HG02610 (cell line): ENCODE data around the gene B3GAT1.

Experiments used
- ATAC-seq: cut with Tn5 transposase; IDR thresholded peaks from one replicate; pipeline ENCODE4 v1.9.1; 2021; ENCODE audit warnings: mild to moderate bottlenecking, moderate library complexity; ENCODE audit not compliant: unreplicated experiment

Gene B3GAT1

DNA sequence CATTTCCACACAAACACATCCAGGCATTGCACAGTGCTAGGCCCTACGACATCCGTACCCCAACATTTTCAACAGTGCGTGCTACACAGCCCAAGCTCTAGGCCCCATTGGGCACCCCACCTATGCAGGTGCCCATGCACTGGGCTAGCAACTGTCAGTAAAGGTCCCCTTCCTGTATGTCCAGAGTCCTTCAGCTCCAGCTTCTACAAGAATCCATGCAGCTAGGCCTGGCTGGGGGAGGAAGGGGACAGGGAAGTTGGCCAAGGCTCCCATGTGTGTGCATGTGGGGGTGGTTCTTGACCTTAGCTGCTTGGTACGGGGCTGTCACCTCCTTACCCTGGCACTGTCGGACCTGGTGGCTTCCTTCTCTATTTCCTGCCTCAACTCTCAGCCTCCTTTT, 1.3 kb downstream of the B3GAT1 start:
- ATAC-seq, result no peak

DNA sequence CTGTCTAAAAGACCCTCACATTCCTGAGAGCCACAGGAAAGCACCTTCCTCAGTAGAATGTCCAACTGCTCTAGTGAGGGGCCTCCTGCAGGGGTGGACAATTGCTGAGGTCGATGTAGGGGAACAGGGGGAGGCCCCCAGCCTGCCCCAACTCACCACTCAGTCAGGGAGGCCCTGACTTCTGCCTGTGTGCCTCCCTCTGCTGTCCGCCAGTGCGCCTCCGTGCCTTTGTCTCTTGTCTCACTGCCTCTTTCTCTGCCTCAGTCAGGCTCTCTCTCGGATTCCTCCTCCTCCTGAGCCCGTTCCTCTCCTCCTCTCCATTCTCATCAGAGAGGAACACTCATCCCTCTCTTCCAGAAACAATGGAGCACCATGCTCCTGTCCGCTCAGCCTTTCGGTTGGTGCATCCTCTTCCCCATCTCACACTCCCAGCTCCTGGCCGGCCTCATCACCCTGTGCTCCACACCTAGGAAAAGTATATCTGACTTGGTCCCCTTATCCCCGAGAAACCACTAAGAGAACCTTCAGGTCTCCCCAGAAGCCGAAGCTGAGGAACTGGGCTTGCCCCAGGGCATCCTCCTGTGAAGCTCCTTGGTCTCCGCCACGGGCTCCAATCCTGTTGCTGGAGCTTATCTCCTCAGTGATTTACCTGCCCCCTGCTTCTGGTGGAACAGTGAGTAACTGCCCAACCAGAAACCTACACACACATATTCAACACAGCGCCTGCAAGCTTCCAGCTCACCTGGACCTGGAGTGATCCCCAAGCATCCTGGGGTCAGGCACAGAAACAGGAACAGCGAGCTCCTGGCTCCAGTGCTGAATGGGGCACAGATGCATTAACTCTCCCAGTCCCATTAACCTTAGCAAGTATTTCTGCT, 2.3 kb downstream of the B3GAT1 start:
- ATAC-seq, result no peak

DNA sequence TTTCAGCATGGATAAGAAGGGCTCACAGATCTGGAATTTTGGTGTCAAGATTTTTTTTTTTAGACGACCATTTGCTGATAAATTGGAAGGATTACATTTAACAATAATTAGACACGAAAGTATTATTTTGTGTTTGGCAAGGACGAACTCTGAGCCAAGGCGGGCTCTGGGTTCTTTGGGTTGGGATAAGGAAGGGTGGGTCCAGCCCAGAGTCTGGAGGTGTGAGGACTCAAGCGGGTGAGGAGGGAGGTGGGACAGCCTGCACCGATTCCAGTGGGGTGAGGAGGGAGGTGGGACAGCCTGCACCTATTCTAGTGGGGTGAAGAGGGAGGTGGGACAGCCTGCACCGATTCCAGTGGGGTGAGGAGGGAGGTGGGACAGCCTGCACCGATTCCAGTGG, 4.1 kb downstream of the B3GAT1 start:
- no peak for ATAC-seq

DNA sequence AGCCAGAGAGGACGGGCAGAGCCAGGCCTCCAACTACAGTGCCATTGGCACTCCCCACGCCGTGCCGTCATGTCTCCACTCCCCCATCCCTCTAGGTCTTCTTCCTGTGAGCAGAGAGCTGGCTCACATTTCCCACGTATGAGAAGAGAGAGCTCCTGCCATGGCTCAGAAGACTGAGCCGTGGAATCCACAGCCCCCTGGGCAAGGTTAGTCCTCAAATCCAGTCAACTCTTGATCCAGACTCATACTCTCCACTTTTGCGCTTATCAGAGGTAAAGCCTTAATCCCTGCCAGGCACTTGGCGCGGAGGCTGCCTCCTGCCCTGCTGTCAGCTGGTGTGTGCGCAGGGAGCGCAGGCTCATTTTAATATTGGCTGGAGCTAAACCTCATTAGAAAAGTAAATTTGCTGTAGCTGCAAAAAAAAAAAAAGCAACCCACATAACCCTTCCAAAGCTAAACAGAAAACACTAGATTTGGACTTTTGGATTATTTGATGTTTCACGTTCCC, 4.7 kb downstream of the B3GAT1 start:
- no peak for ATAC-seq

DNA sequence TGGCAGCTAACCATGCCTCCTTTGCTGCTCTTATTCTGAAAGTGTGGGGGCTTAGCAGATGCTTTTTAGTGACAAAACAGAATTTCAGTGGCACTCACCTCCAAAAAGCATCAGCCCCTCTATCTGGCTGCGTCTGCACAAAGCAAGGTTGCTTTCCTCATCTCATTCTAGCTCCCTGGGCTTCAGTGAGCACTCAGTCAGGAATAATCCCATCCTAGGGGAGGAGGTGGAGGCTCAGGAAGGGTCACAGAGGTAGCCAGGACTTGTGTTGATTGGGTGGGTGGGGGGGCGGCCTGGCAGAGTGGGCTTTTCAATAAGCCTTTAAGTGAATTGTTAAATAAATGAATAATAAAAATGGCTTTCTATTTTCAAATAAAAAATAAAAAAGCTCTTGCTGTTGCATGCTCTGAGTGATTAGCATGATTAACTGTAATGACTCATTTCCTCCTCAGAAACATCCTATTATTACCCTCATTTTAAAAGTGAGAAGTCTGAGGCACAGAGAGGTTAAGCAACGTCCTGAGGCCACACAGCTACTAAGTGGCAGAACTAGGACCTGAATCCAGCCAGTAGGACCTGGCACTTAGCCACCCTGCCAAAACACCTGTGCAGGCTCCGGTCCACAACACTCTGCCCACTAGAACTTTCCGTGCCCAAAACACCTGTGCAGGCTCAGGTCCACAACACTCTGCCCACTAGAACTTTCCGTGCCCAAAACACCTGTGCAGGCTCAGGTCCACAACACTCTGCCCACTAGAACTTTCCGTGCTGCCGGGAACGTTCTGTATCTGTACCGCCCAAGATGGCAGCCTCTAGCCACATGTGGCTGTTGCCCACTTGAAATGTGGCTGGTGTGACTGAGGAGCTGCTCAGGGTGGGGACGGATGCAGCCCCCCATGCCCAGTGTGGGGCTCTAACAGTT, 5.5 kb downstream of the B3GAT1 start:
- ATAC-seq, result no peak

DNA sequence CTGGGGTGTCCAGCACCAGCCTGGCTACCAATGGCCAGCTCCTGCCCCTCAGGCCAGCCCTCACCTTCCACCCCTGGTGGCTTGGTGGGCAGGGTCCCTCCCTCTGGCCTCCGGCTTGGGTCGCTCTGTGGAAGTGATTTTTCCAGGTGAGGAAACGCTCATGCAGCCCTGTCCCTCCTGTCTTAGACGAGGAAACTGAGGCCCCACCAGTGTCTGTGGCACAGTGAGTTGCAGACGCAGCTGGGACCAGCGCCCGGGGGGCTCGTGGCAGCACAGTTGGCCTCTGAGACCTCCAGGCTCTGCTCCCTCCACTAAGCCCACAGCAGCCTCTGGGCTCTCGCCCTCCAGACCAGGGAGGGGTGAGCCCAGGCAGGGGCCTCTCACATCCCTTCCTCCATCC, 6.2 kb downstream of the B3GAT1 start:
- no peak for ATAC-seq

DNA sequence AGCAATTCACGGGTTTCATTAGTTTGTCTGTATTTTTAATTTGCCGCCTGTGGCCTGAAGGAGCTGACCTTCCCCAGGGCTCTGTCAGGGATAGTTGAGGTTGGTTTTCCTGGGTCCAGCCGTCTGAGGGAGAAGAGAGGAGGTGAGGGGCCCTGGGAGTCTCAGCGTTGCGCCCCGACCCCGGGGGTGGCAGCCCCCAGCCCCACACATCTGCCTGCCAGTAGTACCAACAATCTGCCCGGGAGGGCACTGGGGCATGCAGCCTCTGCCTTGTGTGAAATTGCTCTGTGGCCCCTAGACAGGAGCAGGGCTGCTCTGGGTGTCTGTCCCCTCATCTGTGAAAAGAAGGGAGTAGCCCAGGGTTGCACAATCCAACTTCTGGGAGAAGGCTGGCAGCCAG, 6.6 kb downstream of the B3GAT1 start:
- no peak for ATAC-seq

DNA sequence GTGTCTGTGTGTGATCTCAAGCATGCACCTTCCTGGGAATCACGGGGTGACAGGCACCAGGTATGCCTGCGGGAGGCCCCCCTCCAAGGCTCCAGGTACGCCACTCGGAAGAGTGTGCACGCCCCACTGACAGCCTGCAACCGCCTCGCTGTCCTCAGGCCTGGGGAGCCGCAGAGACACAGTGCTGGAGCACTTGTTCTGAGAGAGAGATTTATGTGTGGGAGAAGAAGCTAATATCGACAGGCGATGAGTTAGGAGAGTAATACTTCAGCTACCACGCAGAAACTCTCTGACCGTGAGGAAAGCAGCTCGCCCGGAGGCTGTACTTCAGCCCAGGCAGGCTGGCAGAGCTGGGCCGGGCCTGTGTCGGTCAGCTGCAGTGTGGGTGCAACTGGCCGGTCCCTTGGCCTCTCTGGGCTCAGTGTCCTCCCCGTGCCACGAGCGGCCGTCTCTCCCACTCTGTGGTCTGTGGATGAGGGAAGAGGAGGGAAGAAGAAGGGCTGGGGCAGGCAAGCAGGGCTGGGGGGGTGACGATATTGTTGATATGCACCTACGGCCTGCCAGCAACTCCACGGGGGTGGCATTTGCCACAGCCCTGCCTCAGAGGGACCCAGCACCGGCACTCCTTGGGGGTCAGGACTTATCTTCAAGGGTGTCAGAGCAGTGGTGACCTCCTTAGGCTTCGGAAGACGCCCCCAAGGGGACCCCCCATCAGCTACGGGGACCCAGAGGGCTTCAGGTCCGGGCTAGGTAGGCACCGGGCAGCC, 7.3 kb downstream of the B3GAT1 start:
- no peak for ATAC-seq

DNA sequence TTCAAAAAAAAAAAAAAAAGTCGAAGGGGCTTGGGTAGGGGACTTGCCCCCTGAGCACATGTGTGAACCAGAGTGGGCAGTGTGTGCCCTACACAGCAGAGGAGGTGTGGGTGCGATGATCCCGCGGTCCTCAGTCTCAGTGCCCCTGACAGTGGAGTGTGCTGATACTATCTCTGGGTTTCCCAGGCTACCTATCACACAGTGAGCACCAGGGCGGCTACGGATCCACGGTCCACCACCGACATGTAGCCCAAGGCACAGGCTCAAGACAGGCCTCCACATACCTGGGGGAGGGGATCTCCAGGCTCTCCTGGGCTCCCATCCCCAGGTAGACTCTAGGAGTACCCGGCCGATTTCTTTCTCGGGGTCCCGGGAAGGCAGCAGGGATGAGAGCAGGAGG, 9.1 kb downstream of the B3GAT1 start:
- ATAC-seq, result no peak

DNA sequence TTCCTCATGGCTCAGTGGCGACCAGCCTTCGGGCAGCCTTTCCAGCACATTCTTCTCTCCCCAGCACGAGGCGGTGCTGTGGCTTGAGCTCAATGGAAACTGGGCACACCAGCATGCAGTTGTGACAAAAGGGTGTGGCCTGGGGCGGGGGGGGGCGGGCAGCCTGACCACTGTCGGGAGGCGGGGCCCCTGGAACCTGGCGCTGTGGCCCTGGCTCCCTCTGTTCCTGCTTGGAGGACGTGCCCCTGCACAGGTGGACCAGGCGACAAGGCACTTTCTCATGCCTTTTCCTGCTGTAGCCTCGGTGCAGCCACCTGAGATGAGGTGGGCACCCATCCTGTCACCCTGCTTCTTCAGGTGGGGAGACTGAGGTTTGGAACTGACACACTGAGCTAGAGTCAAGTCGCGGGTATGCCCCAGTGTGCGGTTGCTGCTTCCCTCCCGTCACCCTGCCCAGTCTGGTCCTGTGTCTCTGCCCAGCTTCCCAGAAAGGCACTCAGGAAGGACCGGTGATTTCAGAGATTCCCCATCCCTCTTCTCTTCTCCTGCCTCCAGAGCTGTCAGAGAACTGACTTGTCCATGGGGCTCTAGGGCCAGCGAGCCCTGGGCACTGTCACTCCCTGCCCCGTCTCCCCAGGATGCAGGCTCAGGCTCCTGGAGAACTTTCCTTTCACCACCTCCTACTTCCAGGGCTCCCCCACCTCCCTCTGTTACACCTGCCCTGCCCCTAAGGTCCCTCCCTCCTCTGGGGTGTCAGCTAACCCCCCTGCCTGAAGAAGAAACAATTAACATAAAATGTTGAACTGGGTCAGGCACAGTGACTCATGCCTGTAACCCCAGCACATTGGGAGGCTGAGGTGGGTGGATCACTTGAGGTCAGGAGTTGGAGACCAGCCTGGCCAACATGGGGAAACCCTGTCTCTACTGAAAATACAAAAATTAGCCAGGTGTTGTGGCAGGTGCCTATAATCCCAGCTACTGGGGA, 9.9 kb downstream of the B3GAT1 start:
- no peak for ATAC-seq

DNA sequence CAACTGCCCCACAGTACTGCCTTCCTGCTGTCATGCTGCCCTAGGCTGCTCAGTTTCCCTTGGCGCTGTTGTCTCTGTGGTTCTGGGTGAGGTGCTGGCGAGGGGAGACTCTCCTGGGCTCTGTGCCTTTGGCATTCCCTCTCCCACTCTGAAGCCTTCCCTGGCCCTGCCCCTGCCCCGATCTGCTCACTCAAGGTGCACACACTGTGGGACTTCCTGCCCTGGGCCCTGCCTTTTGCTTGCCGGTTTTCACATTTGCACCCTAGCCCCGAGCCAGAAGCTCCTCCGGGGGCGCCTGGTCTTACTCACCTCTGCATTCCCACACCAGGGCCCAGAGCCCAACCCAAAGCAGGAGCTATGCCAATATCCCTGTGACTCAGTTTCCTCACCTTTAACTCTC, 12.0 kb downstream of the B3GAT1 start:
- no peak for ATAC-seq

DNA sequence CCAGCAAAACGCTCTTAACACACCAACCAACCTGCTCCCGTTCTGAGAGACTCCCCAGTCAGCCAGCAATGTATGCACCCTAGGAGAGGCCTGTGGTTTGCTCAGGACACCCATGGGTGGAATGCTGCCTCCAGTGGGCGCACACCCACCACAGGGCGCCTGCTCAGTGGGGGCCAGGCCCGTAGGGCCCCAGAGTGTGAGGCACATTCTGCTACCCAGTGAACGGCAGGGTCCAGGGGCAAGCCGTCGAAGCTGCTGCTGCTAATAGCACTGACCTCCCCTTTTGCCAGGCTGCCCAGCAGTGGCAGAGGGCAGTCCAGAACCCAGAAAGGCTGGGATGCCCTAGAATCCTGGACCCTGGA, 12.8 kb downstream of the B3GAT1 start:
- no peak for ATAC-seq

DNA sequence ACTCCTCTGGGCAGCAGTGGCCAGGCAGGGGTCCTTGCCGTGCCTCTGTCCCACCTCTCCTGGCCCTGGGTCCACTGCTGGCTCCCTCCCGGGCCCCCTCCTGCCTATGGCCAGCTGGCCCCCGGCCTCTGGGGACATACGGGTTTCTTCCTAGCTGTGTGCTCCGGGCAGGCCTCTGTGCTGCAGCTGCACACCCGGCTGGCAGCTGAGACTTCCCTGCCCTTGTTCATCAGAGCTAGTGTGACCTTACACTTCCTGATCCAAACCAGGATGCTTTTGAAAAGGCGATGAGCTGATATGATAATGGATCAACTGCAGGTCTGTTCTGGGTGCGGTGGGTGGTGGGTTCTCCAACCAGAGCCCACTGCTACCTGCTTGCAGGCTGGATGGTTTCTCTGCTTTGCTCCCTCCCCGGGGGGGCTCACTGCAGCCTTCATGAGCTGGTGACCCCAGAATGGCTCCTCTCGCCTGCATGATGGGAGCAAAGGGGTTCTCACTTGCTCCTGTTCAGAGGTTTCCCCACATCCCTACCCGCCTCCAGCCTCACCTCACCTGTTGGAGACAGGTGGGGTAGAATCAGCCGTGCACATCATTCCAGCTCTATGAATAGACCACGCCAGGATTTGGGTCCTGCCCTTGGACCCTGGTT, 13.3 kb downstream of the B3GAT1 start:
- no peak for ATAC-seq

DNA sequence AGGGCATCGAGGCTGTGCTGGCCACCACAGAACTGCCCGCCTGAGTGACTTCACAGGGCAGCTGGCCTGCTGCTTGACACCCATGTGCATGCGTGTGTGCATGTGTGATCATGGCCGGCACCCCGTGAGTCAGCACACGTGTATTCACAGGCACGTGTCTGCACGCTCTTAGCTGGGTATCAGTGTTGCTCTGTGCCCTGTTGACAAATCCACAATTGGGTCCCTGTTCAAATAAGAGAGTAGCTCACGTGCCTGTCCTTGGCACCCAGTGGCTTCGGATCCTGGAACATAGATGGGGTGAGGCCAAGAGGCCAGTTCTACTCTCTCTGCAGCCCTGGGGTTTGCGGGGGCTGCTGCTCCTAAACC, 14.0 kb downstream of the B3GAT1 start:
- no peak for ATAC-seq

DNA sequence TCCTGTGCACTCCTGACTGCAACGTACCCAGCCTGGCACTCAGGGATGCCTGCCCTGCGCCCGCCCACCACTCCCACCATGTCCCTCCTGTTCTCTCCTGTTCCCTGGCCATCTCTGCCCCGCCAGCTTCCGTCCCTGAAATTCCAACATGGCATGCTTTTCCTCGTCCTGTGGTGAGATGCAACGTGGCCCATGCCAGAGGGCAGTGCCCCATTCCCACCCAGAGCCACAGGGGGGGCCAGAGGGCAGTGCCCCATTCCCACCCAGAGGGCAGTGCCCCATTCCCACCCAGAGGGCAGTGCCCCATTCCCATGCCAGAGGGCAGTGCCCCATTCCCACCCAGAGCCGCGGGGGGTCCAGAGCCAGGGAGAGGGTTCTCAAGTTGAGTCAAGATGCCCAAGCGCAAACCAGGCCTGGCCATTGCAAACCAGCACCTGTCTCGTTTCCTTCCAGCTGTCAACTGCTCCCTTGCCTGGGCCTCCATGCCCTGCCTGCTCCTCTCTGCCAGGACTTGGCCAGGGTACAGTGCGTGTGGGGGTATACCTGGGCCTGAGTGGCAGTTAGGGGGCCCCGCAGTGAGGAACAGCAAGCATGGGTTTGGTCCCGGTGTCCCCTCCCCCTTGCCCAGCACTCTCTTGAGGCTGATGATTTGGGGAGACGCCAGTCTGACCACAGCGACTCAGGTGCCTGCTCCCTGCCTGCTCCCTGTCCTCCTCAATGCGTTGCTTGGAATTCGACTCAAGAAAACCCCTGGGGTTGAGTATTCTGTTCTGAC, 14.6 kb downstream of the B3GAT1 start:
- ATAC-seq, result no peak

DNA sequence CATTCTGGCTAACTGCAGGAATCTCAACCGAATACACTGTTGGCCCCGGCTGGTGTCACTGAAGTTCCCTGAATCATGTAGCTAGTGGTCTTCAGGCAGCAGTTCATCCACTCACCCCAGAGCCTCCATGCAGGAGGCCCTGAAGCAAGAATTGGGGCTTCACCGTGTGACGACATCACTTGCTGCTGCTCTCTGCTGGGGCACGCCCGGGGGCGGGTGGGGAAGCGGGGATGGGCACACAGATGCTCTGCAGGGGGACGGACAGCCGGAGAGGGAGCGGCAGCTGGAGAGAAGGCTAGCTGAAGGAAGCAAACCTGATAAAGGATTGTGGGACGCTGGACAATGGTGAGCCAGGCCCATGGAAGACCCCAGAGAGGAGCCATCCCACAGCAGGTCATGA, 17.0 kb downstream of the B3GAT1 start:
- ATAC-seq, result no peak

DNA sequence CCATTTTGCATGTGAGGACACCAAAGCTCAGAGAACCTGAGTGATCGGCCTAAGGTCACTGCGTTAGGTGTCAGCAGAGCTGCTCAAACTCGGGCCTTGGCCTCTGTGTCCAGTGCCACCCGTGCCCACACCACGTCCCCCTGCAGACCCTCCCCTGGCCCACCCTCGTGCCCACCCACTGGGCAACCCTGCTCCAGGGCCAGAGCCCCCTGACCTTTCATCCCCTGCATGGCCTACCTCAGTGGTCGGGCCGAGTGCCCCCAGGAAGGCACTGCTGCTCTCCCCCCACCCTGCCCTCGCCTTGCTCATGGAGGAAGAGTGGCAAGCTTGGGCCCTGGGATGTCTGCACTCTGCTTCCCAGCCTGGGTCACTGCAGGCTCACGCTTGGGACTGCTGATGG, 17.7 kb downstream of the B3GAT1 start:
- ATAC-seq, result no peak

DNA sequence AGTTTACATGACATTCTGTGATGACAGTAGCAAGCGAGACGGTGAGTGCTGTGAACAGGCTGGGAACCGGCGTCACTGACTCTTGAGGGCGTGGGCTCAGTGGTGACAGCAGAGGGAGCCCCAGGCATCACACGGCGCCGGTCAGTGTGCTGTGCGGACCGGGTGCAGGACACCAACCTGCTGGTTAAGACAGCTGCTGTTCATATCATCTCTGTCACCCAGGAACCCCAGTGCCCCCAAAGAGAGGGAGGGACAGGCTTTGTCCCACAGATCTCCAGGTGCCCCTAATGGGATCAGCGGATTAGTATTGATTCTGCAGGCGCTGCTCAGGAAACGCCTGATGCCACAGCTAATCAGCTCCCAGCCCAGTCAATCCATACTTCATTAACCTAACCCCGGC, 18.4 kb downstream of the B3GAT1 start:
- no peak for ATAC-seq
